ENCODE results near the gene PWP1. TPM values are rescaled to one million over a fixed set of nuclear protein-coding genes. Genes with fewer than 3 reads are reported as not detected.

PWP1 gene
- total and polyA plus RNA-seq, 2 of the 4 experiments (the other 2 are of a cell fraction): 143 to 179 TPM

GRCh38 chr12:107684029-107684795 lies 1.4 kb upstream of the PWP1 start:
- Histone ChIP-seq H2AFZ (replicated peaks; ENCODE audit: low read length, poor library complexity) (peak overlapping the region; percentile 85), H3K79me1 (ENCODE audit: low read depth in 1 of 2, low read length in 2 of 2) (peaks cover 0 to 25% of the 10 kb centered on the region in 2 experiments; a peak in 2 of 4 replicates), H3K27me3 (ENCODE audit: control insufficient read depth, insufficient read depth, low read length) (peaks cover 9% of the 10 kb centered on the region), H4K91ac (ENCODE audit: insufficient read depth, low read depth, low read length) (no peak overlapping the region), H3K4ac (ENCODE audit: low read depth, low read length) (peak overlapping the region; percentile 89; the same call in 1 of the 2 replicates), H3K9me3 (ENCODE audit: control insufficient read depth, insufficient read depth, low read length) (no peaks in the 10 kb centered on the region), H3K4me3 (ENCODE audit: insufficient read depth, low read depth, low read length) (no peak overlapping the region), H4K5ac (ENCODE audit: low read depth, low read length) (peak overlapping the region; percentile 65), H3K27ac (ENCODE audit: insufficient read depth, low read length) (no peak overlapping the region), H2AK9ac (replicated peaks; ENCODE audit: low read depth, low read length, poor library complexity) (peak overlapping the region; percentile 38), H3K9ac (ENCODE audit: low read depth, low read length) (no peak overlapping the region), H2BK20ac (ENCODE audit: low read depth, low read length) (no peak overlapping the region), H2BK5ac (ENCODE audit: low read depth, low read length, poor library complexity, severe bottlenecking) (no peak overlapping the region), H4K8ac (ENCODE audit: low read depth in 2 of 2, low read length in 2 of 2) (peak overlapping the region; percentile 88 to 96), H3K9me1 (ENCODE audit: insufficient read depth, low read length) (peaks cover 5% of the 10 kb centered on the region), H2AK5ac (ENCODE audit: low read depth, low read length) (no peak overlapping the region), H3K4me2 (ENCODE audit: low read depth, low read length) (no peak overlapping the region), H3K56ac (ENCODE audit: extremely low read depth, insufficient read depth, low read length) (no peak overlapping the region), H3K14ac (replicated peaks; ENCODE audit: low read depth, low read length) (no peak overlapping the region), H4K20me1 (ENCODE audit: insufficient read depth, low read length) (no peaks in the 10 kb centered on the region), H3K18ac (ENCODE audit: low read depth, low read length) (no peak overlapping the region), H2BK120ac (ENCODE audit: low read depth, low read length) (no peak overlapping the region), H2BK15ac (ENCODE audit: low read depth, low read length) (no peak overlapping the region), H3K36me3 (ENCODE audit: control insufficient read depth, insufficient read depth, low read length) (peaks cover 4% of the 10 kb centered on the region), H3K4me1 (ENCODE audit: control insufficient read depth, insufficient read depth, low read length) (0 out of 2 replicates have a peak, but pooled peaks cover 2% of the 10 kb centered on the region), H3K23ac (ENCODE audit: low read depth, low read length) (no peak overlapping the region)
- dilution Hi-C loops (cut with HindIII; ENCODE audit: low sequenced_read_pairs, unreplicated experiment) (no loop called here), intact Hi-C loops (cut with micrococcal nuclease) (no loop called here), in situ Hi-C loops (cut with MboI; ENCODE audit: low sequenced_read_pairs) (loop anchor here (25.0 kb wide), 1 partner anchor 828 kb away; the partner anchor contains the start of gene FICD)
- WGBS, 2 experiments (ENCODE audit: extremely low coverage in 2 of 2, insufficient read length in 1 of 2): no CpG with 5 or more reads among the region's 3 CpGs
- ATAC-seq (ENCODE audit: low read depth) (no peak), DNase-seq (peak; percentile 60)
- ChIA-PET CTCF (interaction anchor here (0.6 to 1.0 kb wide), 4 partner anchors 10 to 680 kb away, joined by 3 to 6 read pairs (median 4); no protein-coding TSS in a partner anchor), POLR2A (ENCODE audit: unreplicated experiment) (no interaction called here)
- no peak for TF ChIP-seq MAFK (IDR thresholded peaks at IDR 0.05; ENCODE audit: low read depth, low read length)
- TF ChIP-seq FOS (IDR thresholded peaks at IDR 0.05; ENCODE audit: low read depth, low read length): no peak
- TF ChIP-seq CTCF (conservative IDR thresholded peaks at IDR 0.05; ENCODE audit: low read depth, low read length): no peak
- TF ChIP-seq BHLHE40 (IDR thresholded peaks at IDR 0.05; ENCODE audit: low read depth, low read length): no peak
- TF ChIP-seq NFE2L2 (IDR thresholded peaks at IDR 0.05; ENCODE audit: low read depth, low read length): no peak
- no peak for TF ChIP-seq ELK1 (IDR thresholded peaks at IDR 0.05; ENCODE audit: borderline replicate concordance, low read depth, low read length)
- TF ChIP-seq USF2 (IDR thresholded peaks at IDR 0.05; ENCODE audit: low read depth, low read length): no peak
- TF ChIP-seq POLR2A (IDR thresholded peaks at IDR 0.05; ENCODE audit: low read depth, low read length): no peak
- no TSS peak for BruUV-seq (replicated peaks)

All from IMR-90 (cell line).